HG03175 (cell line): ENCODE data around the gene APC2.
A peak's percentile ranks its signal among the peaks of the same experiment; 100 is the strongest.
"Not testable (repeated sequence)": the region's sequence is repeated elsewhere in the genome, so short reads cannot be mapped to it uniquely, and the experiment has no call there.

Source experiments
- ATAC-seq: cut with Tn5 transposase; IDR thresholded peaks from one replicate; pipeline ENCODE4 v1.9.1; 2021; ENCODE audit warnings: mild to moderate bottlenecking, moderate library complexity; ENCODE audit not compliant: unreplicated experiment

APC2 gene

GRCh38 chr19:1494115-1494815 lies 44.3 kb downstream of the APC2 start:
- ATAC-seq: no peak

GRCh38 chr19:1495051-1495798 lies 45.3 kb downstream of the APC2 start:
- ATAC-seq: no peak

GRCh38 chr19:1495799-1496713 lies 46.1 kb downstream of the APC2 start:
- no peak for ATAC-seq

- no peak for ATAC-seq
These were observed 47.0 kb downstream of the APC2 start for GRCh38 chr19:1496714-1497577.

GRCh38 chr19:1497578-1498235 lies 47.8 kb downstream of the APC2 start:
- ATAC-seq: no peak

- not testable (repeated sequence) for ATAC-seq
These were observed 49.3 kb downstream of the APC2 start for GRCh38 chr19:1499231-1499630.

- ATAC-seq: no peak
These were observed 51.3 kb downstream of the APC2 start for GRCh38 chr19:1501200-1501595.

- no peak for ATAC-seq
These were observed 52.6 kb downstream of the APC2 start for GRCh38 chr19:1502433-1503088.

- ATAC-seq: no peak
These were observed 53.4 kb downstream of the APC2 start for GRCh38 chr19:1503089-1503924.

- ATAC-seq: no peak
These were observed 54.2 kb downstream of the APC2 start for GRCh38 chr19:1503925-1504773.

GRCh38 chr19:1505012-1505411 lies 55.1 kb downstream of the APC2 start:
- ATAC-seq: no peak

- no peak for ATAC-seq
These were observed 56.3 kb downstream of the APC2 start for GRCh38 chr19:1505991-1506881.

GRCh38 chr19:1507192-1507660 lies 57.3 kb downstream of the APC2 start:
- ATAC-seq: no peak

- peak; percentile 59 for ATAC-seq
These were observed 58.0 kb downstream of the APC2 start for GRCh38 chr19:1507763-1508506.

GRCh38 chr19:1508507-1508856 lies 58.6 kb downstream of the APC2 start:
- no peak for ATAC-seq
